HG03439 (cell line): ENCODE data around the gene TNS3.

Experiments
- ATAC-seq: cut with Tn5 transposase; IDR thresholded peaks from one replicate; pipeline ENCODE4 v1.9.1; 2021; ENCODE audit warnings: mild to moderate bottlenecking, moderate library complexity; ENCODE audit not compliant: unreplicated experiment

Gene TNS3

GRCh38 chr7:47582764-47583738 is 1.1 kb upstream of the TNS3 start:
- no peak for ATAC-seq

GRCh38 chr7:47581438-47581803 is 490 bp downstream of the TNS3 start:
- no peak for ATAC-seq

GRCh38 chr7:47580811-47581331 is 1.0 kb downstream of the TNS3 start:
- no peak for ATAC-seq

GRCh38 chr7:47580175-47580706 is 1.7 kb downstream of the TNS3 start:
- no peak for ATAC-seq

- no peak for ATAC-seq
Observed at GRCh38 chr7:47579458-47579857, 2.5 kb downstream of the TNS3 start.

- ATAC-seq = no peak
Observed at GRCh38 chr7:47578579-47579270, 3.2 kb downstream of the TNS3 start.

GRCh38 chr7:47577321-47577919 is 4.5 kb downstream of the TNS3 start:
- ATAC-seq = no peak

- no peak for ATAC-seq
Observed at GRCh38 chr7:47576866-47577306, 5.0 kb downstream of the TNS3 start.

GRCh38 chr7:47576031-47576865 is 5.7 kb downstream of the TNS3 start:
- no peak for ATAC-seq

- no peak for ATAC-seq
Observed at GRCh38 chr7:47574482-47575329, 7.2 kb downstream of the TNS3 start.

- no peak for ATAC-seq
Observed at GRCh38 chr7:47573758-47574481, 8.0 kb downstream of the TNS3 start.

- ATAC-seq = no peak
Observed at GRCh38 chr7:47572939-47573757, 8.8 kb downstream of the TNS3 start.

GRCh38 chr7:47572094-47572445 is 9.8 kb downstream of the TNS3 start:
- no peak for ATAC-seq

- ATAC-seq = no peak
Observed at GRCh38 chr7:47571331-47572093, 10.4 kb downstream of the TNS3 start.

- ATAC-seq = no peak
Observed at GRCh38 chr7:47570649-47571050, 11.3 kb downstream of the TNS3 start.

GRCh38 chr7:47568547-47568946 is 13.4 kb downstream of the TNS3 start:
- no peak for ATAC-seq

GRCh38 chr7:47568056-47568455 is 13.9 kb downstream of the TNS3 start:
- ATAC-seq = no peak
